CD14-positive monocyte (primary cell): Measurements from ENCODE around the gene ADK. TPM values are rescaled to one million over a fixed set of nuclear protein-coding genes. Genes with fewer than 3 reads are reported as not detected.

Experiments
- DNase-seq, 3 donors: peaks; one replicate each; pipeline ENCODE4 v3.0.0-alpha.2; 2011 to 2022
- H2AFZ ChIP-seq: 2 replicates; pipeline ENCODE4 v1.6.0; 2012; ENCODE audit warnings: mild to moderate bottlenecking, low read depth, low read length, inconsistent platforms; ENCODE audit not compliant: insufficient read depth, poor library complexity, severe bottlenecking
- H3K27ac ChIP-seq, 2 donors: 1 replicate in 1 of 2; 2 replicates in 1 of 2; pipeline ENCODE4 v1.5.1; 2012 to 2013; ENCODE audit warnings: low read length in 2 of 2, control low read depth in 1 of 2, inconsistent platforms in 1 of 2, low read depth in 1 of 2, mild to moderate bottlenecking in 1 of 2
- H3K27me3 ChIP-seq, 2 donors: one replicate each; pipeline versions ENCODE4 v1.6.0 to v1.6.1; 2011 to 2013; ENCODE audit warnings: low read length in 2 of 2; ENCODE audit not compliant: control insufficient read depth in 2 of 2, insufficient read depth in 2 of 2
- H3K36me3 ChIP-seq, 2 donors: replicated peaks in 1 of 2; 1 replicate in 1 of 2; 2 replicates in 1 of 2; pipeline versions ENCODE4 v1.5.1 to v1.6.1; 2012 to 2013; ENCODE audit warnings: low read length in 2 of 2, control low read depth in 1 of 2, inconsistent platforms in 1 of 2, mild to moderate bottlenecking in 1 of 2; ENCODE audit not compliant: insufficient read depth in 2 of 2, control insufficient read depth in 1 of 2
- H3K4me1 ChIP-seq, 2 donors: 1 replicate in 1 of 2; 2 replicates in 1 of 2; pipeline versions ENCODE4 v1.5.1 to v1.6.1; 2012 to 2013; ENCODE audit warnings: low read length in 2 of 2, control low read depth in 1 of 2, inconsistent platforms in 1 of 2, mild to moderate bottlenecking in 1 of 2, moderate library complexity in 1 of 2; ENCODE audit not compliant: insufficient read depth in 2 of 2, control insufficient read depth in 1 of 2
- H3K4me2 ChIP-seq: replicated peaks from 2 replicates; pipeline ENCODE3; 2012; ENCODE audit warnings: low read length, moderate library complexity, mild to moderate bottlenecking; ENCODE audit not compliant: poor library complexity, severe bottlenecking; ENCODE audit errors: extremely low read depth
- H3K4me3 ChIP-seq, 3 experiments: fragments of 200-600 bp in 1 of 3; sonication (generic) in 1 of 3; replicated peaks in 1 of 3; 1 replicate in 2 of 3; 2 replicates in 1 of 3; pipeline ENCODE4 v1.5.1; 2011 to 2013; ENCODE audit warnings: low read length in 3 of 3, mild to moderate bottlenecking in 3 of 3, control low read depth in 2 of 3, low read depth in 2 of 3, inconsistent platforms in 1 of 3, moderate library complexity in 1 of 3
- H3K79me2 ChIP-seq: 2 replicates; pipeline ENCODE4 v1.6.0; 2012; ENCODE audit warnings: mild to moderate bottlenecking, control low read depth, inconsistent platforms, low read length, moderate library complexity; ENCODE audit not compliant: insufficient read depth
- H3K9ac ChIP-seq: 2 replicates; pipeline ENCODE4 v1.6.0; 2017; ENCODE audit warnings: low read length, mild to moderate bottlenecking; ENCODE audit not compliant: insufficient read depth, poor library complexity, severe bottlenecking
- H3K9me3 ChIP-seq, 2 donors: replicated peaks in 1 of 2; 1 replicate in 1 of 2; 2 replicates in 1 of 2; pipeline versions ENCODE4 v1.5.1 to v1.6.1; 2012 to 2013; ENCODE audit warnings: low read length in 2 of 2, control low read depth in 1 of 2; ENCODE audit not compliant: control insufficient read depth in 1 of 2, insufficient read depth in 1 of 2
- H4K20me1 ChIP-seq: 2 replicates; pipeline ENCODE4 v1.6.0; 2012; ENCODE audit warnings: mild to moderate bottlenecking, low read length, control low read depth, moderate library complexity; ENCODE audit not compliant: insufficient read depth
- H3K27ac Mint-ChIP-seq, 7 donors: one replicate each; pipeline ENCODE4 v1.8.0; 2020; ENCODE audit warnings: mild to moderate bottlenecking in 7 of 7, mixed read lengths in 7 of 7, moderate library complexity in 6 of 7, inconsistent platforms in 2 of 7
- H3K27me3 Mint-ChIP-seq, 3 donors: one replicate each; pipeline ENCODE4 v1.8.0; 2021 to 2022; ENCODE audit warnings: low read depth in 3 of 3, mild to moderate bottlenecking in 3 of 3, mixed read lengths in 3 of 3, moderate library complexity in 3 of 3, inconsistent platforms in 1 of 3
- H3K36me3 Mint-ChIP-seq, 2 donors: one replicate each; pipeline ENCODE4 v1.8.0; 2020; ENCODE audit warnings: mixed read lengths in 2 of 2, inconsistent platforms in 1 of 2, mild to moderate bottlenecking in 1 of 2
- H3K4me1 Mint-ChIP-seq: one replicate; pipeline ENCODE4 v1.8.0; 2020; ENCODE audit warnings: mild to moderate bottlenecking, mixed read lengths
- H3K4me3 Mint-ChIP-seq, 2 donors: one replicate each; pipeline ENCODE4 v1.8.0; 2020; ENCODE audit warnings: mild to moderate bottlenecking in 2 of 2, mixed read lengths in 2 of 2, moderate library complexity in 1 of 2
- H3K9me3 Mint-ChIP-seq, 7 donors: one replicate each; pipeline ENCODE4 v1.8.0; 2020 to 2022; ENCODE audit warnings: mixed read lengths in 7 of 7, mild to moderate bottlenecking in 6 of 7, moderate library complexity in 6 of 7, inconsistent platforms in 2 of 7
- CTCF ChIP-seq: fragments of 200-600 bp; IDR thresholded peaks from one replicate; pipeline ENCODE4 v1.8.0; 2022; ENCODE audit warnings: antibody characterized with exemption, mild to moderate bottlenecking
- WGBS: methylation state at CpG from one replicate; pipeline ENCODE4 v1.1.5; 2013; ENCODE audit warnings: missing lambda C conversion rate; ENCODE audit not compliant: insufficient coverage; 5-methylcytosine and 5-hydroxymethylcytosine counted together
- intact Hi-C, 2 donors: fragments of 100-400 bp; cut with micrococcal nuclease; formaldehyde crosslinking; loops; one replicate each; pipeline versions ENCODE4 v1.15.0 to v1.15.1; 2023
- polyA plus RNA-seq, 3 donors: library from polyadenylated mRNA; depleted of rRNA in 1 of 3; unstranded in 2 of 3; stranded (reverse) in 1 of 3; fragments of 300-500 nt in 2 of 3; fragments of >200 nt in 1 of 3; fragmentation: Illumina TruSeq in 2 of 3; gene quantifications; 1 replicate in 2 of 3; 2 replicates in 1 of 3; pipeline ENCODE4 v1.2.3, GENCODE V29; 2012 to 2021

The ADK gene
- polyA plus RNA-seq, 3 donors: 6.4 to 38.2 (median 35.7) TPM

- peaks cover 8 to 16% (median 13%) of the 10 kb centered on the region in 7 donors for H3K9me3 Mint-ChIP-seq
- H3K27me3 Mint-ChIP-seq: no peaks in the 10 kb centered on the region
- Histone ChIP-seq H3K9me3 (peaks cover 12% of the 10 kb centered on the region in 2 donors), H3K79me2 (no peaks in the 10 kb centered on the region), H3K9ac (no peak overlapping the region), H3K36me3 (peaks cover 31% of the 10 kb centered on the region in 2 donors), H3K4me1 (no peaks in the 10 kb centered on the region), H2AFZ (no peak overlapping the region), H3K4me3 (no peak overlapping the region), H3K27ac (no peak overlapping the region), H3K27me3 (no peaks in the 10 kb centered on the region), H3K4me2 (no peak overlapping the region), H4K20me1 (no peaks in the 10 kb centered on the region)
- H3K36me3 Mint-ChIP-seq: peaks cover 28 to 34% of the 10 kb centered on the region in 2 donors
- TF ChIP-seq CTCF: no peak
- DNase-seq: no peak
- no peak overlapping the region for H3K4me3 Mint-ChIP-seq
- H3K27ac Mint-ChIP-seq: no peak overlapping the region
- no peaks in the 10 kb centered on the region for H3K4me1 Mint-ChIP-seq
- intact Hi-C loops: no loop called here
These were observed 521.6 kb downstream of the ADK start for GRCh38 chr10:74672430-74673165.

GRCh38 chr10:74674927-74675326 is 523.9 kb downstream of the ADK start:
- intact Hi-C loops: no loop called here
- Histone ChIP-seq H3K4me3 (no peak overlapping the region), H3K4me2 (no peak overlapping the region), H3K9me3 (peaks cover 12% of the 10 kb centered on the region in 2 donors), H3K27me3 (no peaks in the 10 kb centered on the region), H3K27ac (no peak overlapping the region), H2AFZ (no peak overlapping the region), H3K4me1 (no peaks in the 10 kb centered on the region), H3K36me3 (peaks cover 31 to 36% of the 10 kb centered on the region in 2 donors), H3K9ac (no peak overlapping the region), H4K20me1 (no peaks in the 10 kb centered on the region), H3K79me2 (no peaks in the 10 kb centered on the region)
- no peak overlapping the region for H3K27ac Mint-ChIP-seq
- H3K9me3 Mint-ChIP-seq: peaks cover 8 to 16% (median 13%) of the 10 kb centered on the region in 7 donors
- H3K27me3 Mint-ChIP-seq: no peaks in the 10 kb centered on the region
- no peaks in the 10 kb centered on the region for H3K4me1 Mint-ChIP-seq
- no peak for DNase-seq
- no peak for TF ChIP-seq CTCF
- no peak overlapping the region for H3K4me3 Mint-ChIP-seq
- WGBS: no CpG with 5 or more reads among the region's 1 CpG
- peaks cover 36 to 40% of the 10 kb centered on the region in 2 donors for H3K36me3 Mint-ChIP-seq
